NCI-H2081 (cell line): ENCODE measurements around the gene RPUSD4.
A peak's percentile ranks its signal among the peaks of the same experiment; 100 is the strongest.
"Not testable (repeated sequence)": the region's sequence is repeated elsewhere in the genome, so short reads cannot be mapped to it uniquely, and the experiment has no call there.

Experiments used
- DNase-seq, 2 experiments: peaks; one replicate each; lab custom pipeline; 2025; lab: John Stamatoyannopoulos, UW

RPUSD4 gene, protein sequence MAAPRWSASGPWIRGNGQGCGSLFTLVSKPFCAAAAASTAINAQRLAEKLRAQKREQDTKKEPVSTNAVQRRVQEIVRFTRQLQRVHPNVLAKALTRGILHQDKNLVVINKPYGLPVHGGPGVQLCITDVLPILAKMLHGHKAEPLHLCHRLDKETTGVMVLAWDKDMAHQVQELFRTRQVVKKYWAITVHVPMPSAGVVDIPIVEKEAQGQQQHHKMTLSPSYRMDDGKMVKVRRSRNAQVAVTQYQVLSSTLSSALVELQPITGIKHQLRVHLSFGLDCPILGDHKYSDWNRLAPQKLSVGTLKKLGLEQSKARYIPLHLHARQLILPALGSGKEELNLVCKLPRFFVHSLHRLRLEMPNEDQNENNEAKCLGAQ

DNA sequence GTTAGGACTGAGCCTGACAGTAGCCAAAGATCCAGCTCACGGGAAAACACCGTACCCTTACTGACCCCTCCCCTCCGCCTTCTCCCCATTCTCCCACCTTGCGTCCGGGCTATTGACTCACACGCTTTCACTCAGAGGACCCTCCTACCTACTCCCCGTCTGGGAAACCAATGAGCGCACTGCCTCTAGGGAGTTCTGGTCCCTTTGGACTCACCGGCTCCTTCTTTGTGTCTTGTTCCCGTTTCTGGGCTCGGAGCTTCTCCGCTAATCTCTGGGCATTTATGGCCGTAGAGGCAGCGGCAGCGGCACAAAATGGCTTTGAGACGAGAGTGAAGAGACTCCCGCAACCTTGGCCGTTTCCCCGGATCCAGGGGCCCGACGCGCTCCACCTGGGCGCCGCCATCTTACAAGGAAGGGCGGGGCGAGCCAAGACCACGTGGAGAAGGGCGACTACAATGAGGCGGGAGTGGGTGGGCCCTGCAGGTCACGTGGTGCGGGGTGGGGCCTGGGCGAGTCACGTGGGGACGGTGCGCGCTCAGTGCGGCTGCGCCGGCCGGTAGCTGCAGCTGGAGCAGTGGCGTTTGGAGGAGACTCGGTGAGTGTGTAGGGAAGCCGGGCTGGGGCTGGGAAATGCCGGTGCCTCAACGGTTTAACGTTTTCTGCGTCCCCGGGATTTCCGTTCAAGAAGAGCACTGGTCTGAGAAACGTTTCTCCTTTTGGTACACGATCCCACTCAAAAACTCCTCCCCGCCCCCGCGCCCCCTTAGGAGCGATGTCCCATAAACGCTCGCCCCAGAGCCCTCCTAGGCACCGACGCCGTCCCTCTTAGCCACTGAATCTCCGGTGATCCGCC lies at the start of gene RPUSD4, which contains the start of gene FAM118B:
Gene RPUSD4 (minus strand): TSS at position 415 of the 853 bp plus-strand sequence. CDS start 12 bp downstream, at position 403.
Gene FAM118B (plus strand): TSS at position 547 of the 853 bp plus-strand sequence. CDS start 23,220 bp downstream, outside the sequence.
- peak; percentile 97 to 99 for DNase-seq

DNA sequence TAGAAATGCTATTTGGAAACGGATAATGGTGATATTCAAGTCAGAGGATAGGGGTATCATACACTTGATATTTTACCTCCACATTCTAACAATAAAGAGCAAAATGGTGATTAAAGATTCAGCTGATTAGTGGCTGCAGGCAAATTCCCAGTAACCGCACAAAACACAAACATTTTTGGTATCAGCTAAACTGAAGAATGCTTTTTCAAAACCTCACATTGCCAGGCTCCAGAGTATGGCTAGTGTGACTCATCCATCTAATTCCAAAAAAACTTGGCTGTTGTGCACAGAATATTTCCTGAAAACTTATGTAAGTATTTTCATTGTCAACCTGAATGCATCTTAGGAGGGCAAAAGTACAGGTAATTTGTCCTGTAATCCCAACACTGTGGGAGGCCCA lies 46.3 kb upstream of the RPUSD4 start:
- no peak for DNase-seq

DNA sequence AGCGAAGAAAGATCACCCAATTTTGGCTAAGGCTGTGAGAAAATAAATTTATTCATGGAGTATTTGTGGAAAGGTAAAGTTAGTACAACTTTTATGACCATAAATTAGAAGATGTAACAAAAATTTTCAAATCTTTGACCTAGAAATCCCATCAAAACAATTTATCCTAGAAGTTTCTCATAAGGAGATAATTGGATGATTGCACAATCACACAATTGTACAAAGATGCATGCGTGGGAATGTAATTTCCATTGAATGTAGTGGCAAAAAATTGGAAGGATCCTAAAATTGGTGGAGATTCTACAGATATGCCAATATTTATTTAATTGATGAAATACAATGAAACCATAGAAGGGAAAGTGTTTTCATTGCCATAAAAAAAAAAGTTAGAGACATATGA lies 45.7 kb upstream of the RPUSD4 start:
- DNase-seq, result no peak

DNA sequence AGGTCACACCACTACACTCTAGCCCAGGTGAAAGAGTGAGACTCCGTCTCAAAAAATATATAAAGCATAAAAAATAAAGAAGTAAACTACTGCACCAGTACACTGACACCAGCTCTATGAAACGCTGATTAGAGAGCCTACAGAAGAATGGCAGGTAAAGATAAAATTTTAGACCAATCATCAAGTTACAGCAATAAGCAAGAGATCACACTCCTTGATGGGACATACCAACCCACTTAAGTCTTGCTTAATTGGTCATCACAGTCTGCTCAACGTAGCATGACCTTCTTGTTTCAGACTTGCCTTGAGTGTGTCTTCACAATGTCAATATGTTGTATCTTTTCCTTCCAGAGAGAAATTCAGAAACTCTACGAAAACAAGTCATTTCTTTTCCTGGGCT lies 44.8 kb upstream of the RPUSD4 start:
- DNase-seq, result no peak

DNA sequence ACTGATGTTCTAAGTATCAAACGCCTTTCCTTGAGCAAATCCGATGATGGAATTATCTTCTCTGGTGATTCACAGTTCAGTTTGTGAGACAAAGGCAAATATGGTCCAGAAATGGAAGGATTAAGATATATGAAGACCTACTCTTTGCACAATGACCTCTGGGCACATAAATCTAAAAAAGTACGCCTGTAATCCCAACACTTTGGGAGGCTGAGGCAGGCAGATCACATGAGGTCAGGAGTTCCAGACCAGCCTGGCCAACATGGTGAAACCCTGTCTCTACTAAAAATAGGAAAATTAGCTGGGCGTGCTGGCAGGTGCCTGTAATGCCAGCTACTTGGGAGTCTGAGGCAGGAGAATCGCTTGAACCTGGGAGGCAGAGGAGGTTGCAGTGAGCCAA lies 44.1 kb upstream of the RPUSD4 start:
- not testable (repeated sequence) for DNase-seq

DNA sequence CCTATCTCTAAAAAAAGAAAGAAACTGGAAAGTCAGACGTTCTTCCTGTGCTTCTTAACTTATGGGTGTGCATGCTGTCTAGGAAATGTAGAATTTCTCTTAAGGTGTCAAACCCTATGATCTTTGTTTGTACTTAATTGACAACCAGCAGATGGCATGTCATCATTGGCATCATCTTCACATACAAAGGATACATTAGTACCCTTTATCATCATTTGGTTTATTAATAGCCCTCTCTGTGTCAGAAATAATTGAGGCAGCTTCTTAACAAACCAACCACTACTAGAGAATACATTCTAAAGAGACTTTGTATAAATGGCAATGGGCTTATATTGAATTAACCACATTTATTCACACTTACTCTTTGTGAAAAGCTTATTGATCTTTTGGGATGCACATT lies 43.4 kb upstream of the RPUSD4 start:
- no peak for DNase-seq

DNA sequence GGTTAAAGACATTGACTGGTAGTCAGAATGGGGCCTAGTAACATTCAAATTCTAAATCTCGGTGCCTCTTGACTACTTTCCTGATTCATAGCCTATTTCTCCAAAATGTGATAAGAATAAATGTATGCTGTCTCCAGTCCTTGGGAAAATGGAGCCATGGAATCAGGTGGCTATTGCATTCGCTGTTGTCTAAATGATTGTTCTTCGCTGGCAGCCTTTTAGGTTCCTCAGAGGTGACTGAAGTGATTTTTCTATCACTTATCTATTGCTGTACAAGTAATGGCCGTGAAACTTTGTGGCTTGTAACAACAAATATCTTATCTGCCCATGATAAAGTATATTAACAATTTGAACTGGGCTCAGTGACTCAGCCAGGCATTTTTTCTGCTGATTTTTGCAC lies 41.8 kb upstream of the RPUSD4 start:
- DNase-seq, result no peak

DNA sequence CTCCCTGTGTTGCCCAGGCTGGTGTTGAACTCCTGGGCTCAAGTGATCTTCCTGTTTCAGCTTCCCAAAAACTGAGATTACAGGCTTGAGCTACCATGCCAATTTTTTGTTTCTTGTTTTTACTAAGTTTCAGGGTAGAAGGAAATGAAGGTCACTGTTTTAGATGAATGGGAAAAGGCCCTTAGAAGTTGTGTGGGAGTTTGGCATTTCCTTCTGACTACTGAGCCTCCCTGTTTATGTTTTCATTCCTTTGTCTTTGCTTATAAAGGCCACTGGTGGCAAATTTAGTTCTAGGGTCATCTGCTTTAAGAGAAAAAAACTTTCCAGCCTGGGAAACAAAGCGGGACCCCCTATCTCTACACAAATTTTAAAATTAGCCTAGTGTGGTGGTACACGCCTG lies 35.2 kb upstream of the RPUSD4 start:
- no peak for DNase-seq

DNA sequence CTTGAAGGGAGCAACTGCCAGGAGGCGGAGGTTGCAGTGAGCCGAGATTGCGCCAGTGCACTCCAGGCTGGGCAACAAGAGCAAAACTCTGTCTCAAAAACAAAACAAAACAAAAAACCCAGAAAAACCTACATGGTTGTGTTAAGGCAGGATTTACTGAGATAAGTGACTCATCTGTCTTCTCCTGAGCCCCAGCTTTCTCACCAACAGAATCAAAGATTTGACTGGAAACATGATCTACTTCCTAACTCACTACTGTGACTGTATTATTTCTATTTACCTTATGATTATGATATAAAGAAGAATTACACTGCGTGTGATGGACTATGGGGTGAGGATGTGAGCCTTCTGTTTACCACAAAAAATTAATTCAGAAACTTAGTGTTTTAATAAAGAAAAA lies 21.9 kb upstream of the RPUSD4 start:
- DNase-seq, result no peak

DNA sequence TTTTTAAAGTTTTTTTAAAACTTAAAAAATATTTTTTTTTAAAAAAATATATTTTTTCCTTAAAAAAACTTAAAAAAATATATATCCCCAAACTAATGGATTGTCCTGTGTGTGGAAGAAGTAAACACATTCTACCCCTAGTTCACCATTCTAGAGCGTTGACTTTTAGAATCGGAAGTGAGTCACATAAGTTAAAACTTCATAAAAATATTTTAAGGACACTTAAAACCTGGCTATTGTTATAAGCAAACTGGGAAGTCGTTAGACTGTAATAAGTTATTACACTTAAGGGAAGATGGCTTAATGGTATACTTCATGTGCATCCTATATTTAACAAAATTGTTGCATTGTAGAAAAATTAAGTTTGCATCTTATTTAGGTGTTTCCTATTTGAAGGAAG lies 21.2 kb upstream of the RPUSD4 start:
- DNase-seq, result no peak

DNA sequence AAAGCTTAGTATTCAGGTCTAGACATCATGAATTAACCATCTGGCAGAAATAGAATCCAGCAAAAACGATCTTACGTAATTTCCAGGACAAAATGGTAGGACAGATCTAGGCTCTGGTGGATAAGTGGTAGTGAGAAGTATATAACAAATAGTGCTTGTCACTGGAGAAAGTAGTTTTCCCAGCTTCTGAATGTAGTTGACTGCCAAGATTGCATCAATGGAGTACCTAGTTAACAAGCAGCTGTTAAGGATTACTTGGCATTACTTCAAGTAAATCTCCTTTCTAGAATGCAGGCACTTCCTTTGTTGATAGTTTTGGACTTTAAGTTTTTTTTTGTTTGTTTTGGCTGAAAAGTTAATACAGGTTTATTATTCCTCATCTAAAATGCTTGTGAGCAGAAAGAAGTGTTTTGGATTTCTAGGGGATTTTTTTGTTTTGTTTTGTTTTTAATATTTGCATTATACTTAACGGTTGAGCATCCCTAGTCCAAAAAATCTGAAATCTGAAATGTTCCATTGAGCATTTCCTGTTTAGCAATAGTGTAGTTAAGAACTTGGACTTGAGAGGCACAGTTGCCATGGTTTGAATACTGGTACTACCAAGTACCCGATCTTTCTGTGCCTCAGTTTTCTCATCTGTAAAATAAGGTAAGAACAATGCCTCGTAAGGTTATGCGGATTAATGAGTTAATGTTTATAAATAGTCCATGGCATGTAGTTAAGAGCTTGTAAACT lies 20.4 kb upstream of the RPUSD4 start:
- DNase-seq, result no peak

DNA sequence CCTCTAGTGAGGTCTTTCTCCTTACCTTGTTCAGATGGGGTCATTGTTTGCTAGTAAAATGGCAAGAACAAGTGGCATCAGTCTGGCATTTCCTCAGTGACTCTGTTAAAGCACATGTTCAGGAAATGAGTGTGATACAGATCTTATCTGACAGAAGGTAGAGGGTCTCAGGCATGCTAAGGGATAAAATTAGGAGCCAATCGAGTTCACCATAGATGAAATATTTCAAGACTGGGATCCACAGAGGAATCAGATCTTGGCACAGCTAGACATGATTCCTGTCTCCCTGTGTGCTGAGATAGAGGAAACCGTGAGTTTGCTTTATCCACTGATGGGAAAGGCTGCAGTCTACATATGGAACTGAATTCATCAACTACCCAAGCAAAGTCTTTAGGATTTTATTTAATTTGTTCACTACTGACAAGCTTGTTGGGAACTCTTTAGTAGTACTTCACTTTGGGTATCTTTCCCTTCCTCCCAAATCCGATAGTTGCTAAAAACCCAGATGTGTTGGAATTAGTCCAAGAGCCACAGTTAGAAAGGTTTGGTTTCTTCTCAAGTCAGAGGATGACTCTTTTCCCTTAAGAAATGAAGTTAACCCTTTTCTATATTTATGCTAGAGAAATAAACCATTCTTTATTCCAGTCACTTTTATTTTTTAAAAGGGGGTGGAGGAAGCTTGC lies 18.5 kb upstream of the RPUSD4 start:
- no peak for DNase-seq

DNA sequence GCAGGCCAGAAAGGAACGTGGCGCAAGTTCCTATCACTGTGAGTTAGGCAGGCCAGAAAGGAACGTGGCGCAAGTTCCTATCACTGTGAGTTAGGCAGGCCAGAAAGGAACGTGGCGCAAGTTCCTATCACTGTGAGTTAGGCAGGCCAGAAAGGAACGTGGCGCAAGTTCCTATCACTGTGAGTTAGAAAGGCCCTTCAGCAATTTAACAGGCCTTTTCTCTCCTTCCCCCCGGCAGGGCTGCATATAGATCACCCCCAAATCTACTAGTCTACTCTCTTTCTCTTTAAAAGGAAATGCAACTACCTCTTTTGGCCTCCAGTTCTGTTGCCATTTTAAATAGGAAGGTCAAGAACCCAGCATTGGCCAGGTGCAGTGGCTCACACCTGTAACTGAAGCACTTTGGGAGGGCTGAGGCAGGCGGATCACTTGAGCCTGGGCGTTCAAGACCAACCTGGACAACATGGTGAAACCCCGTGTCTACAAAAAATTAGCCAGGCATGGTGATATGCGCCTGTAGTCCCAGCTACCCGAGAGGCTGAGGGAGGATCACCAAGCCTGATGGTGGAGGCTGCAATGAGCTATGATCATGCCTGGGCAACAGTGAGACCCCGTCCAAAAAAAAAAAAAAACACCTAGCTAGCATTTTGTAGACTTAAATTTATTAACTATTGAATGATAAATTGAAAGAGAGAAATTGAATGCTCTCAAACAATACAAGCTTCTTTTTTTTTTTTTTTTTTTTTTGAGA lies 15.1 kb upstream of the RPUSD4 start:
- DNase-seq, result no peak

DNA sequence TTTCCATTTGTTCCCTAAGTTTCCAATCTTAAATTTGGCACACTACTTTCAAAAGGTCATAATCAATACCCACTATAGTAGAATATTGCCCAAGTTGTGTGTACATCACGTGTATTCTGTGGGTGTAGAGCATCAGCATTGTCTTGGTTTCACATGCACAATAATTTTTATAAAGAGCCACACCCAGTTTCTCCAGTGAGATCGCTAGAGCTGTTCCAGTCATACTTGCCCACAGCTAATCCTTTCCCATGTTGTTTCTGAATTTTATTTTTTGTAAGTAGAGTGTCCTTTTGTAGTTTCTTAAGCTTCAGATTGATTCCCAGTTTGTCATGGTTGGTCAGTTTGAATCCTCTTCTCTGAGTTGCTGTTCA lies 13.8 kb upstream of the RPUSD4 start:
- DNase-seq, result no peak

DNA sequence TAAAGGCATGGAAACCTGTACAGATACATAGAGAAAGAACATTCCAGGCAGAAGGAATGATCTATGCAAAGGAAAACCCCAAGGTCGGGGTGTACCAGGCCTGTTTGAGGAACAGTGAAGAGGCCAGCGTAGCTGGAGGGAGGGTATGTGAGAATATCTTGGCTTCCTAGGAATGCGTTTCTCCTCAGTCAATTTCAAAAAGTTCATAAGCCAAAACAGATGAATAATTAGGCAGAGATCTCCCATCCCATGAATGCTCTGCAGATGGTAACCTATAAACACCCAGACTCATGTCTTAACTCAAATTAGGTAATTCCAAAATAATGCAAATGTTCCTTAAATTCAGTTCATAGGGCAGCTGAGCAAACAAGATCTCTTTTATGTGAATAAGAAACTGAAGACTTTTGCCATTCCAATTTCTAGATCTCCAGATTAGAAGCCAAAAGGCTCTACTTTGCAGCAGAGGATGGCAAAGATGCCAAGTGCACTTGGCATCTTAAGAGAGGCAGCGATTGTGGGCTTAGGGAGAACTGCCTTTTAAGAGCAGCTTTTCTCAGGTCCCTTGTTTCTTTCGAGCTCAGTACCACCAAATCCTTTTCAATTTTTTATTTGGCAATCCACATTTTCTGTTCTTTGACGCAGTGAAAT lies 13.3 kb upstream of the RPUSD4 start:
- DNase-seq, result no peak

DNA sequence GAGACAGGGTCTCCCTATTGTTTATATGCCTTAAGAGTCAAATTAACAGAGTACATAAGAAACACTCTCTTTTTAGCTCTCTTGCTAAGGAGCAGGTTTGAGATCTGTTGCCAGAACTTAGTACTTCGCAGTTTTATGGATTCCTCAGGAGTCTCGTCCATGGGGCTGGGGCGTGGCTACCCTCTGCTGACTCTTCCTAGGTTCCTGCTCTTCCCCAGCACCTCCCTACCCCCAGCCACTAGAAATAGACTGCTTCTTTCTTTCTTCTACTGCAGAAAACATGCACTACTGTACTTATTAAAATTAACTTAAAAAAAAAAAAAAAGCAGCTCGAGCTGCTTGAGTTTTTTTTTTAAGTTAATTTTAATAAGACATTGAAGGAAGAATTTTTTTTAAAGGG lies 8.1 kb upstream of the RPUSD4 start:
- no peak for DNase-seq

DNA sequence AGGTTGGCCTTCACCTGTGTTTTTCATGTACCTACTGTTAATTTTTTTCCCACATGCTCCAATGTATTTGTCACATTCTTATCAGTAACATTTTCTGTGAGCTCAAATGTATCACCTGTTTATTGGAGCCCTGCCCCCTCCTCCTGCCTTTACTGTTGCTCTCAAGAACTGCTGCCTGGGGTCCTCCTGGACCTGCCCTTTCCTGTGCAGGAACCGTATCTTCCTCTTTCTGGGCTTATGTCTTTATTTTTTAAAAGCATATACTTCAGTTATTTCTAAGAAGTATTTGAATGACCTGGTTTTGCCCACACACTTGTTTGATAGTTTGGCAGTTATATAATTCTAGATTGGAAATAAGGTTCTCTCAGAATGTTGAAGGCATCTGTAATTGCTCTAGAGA lies 6.0 kb upstream of the RPUSD4 start:
- DNase-seq, result no peak

DNA sequence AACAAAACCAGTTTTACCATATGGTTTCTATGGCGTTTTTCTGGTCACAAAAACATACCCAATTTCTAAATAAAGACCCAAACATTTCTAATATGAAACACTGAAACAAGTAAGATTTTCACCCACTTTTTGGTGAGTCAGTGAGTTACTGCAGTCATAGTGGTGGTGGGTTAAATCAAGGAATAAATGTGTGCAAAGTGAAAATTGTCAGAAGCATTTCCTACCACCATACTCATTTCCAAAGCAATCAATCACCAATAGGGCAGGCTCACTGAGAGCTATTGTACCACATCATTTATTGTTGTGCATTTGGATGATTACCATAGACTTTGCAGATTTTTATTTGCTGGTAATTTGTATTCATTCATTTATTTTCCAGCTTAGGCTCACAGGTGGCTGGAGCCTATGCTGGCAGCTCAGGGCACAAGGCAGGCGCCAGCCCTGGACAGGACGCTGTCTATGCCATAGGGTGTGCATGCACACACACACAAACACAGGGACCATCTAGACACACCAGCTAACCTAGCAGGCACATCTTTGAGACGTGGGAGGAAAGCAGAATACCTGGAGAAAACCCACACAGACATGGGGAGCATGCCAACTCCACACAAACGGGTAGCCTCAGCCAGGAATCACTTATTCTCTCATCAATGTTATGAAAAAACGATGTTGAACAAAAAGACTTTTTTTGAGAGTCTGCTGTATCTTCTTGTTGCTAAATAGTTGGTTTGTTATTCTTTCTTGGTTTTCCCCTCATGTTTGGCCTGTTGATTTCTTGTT lies 5.3 kb upstream of the RPUSD4 start:
- no peak for DNase-seq

DNA sequence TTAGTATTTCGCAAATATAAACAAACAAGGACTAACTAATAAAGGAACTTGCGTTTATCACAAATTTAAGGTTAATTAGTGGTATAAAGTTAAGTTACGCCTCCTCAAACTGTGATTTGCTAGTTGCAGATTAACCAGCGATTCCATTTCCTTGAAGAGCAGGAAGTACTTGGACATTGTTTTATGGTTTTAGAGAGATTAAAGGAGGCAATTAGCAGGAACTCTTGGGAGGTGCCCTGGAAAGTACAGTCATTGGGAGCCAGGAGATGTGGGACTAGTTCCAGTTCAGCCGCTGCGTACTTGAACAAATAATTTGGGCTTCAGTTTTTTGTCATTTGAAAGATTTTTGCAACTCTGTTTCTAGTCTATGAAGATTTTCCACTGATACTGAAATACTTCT lies 3.4 kb upstream of the RPUSD4 start:
- no peak for DNase-seq

DNA sequence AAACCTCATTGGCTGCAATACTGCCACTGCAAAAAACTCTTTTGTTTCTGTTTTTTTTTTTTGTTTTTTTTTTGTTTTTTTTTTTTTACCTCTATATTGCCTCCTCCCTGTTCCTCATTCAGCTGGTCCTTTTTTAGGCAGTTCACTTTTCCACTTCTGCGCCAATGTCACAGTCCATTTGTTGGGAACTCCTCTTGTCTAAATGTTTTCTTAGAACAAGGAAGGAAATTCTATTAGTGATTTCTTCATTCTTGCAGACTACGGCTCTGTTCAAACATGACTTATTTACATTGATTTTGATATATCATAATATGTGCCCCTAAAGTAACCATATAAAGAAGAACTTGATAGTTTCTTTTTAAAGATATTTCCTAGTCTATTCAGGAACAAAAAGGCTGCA lies 3.0 kb upstream of the RPUSD4 start:
- DNase-seq, result no peak
